Activated CD8-positive, alpha-beta T cell treated with anti-CD3 and anti-CD28 coated beads for 36 hours (primary cell): Measurements from ENCODE around the gene STX4. TPM values are rescaled to one million over a fixed set of nuclear protein-coding genes. Genes with fewer than 3 reads are reported as not detected.

Source experiments
- ATAC-seq: fragments of 200-7000 bp; cut with Tn5 transposase; one replicate; pipeline ENCODE4 v1.10.0; 2021; ENCODE audit warnings: mild to moderate bottlenecking, moderate library complexity
- CTCF ChIA-PET: fragments of 350-600 bp; sonication (Branson Sonifier 250); formaldehyde crosslinking; loops from one replicate; lab custom pipeline; 2021; ENCODE audit warnings: antibody characterized with exemption; lab: Charles Lee
- POLR2A ChIA-PET: fragments of 350-600 bp; sonication (Branson Sonifier 250); formaldehyde crosslinking; loops from one replicate; lab custom pipeline; 2021; ENCODE audit warnings: antibody characterized with exemption; lab: Charles Lee
- DNase-seq: peaks from one replicate; pipeline ENCODE4 v3.0.0-alpha.2; 2020
- H3K27ac Mint-ChIP-seq: one replicate; pipeline ENCODE4 v1.8.0; 2021; ENCODE audit warnings: mild to moderate bottlenecking, mixed read lengths
- H3K27me3 Mint-ChIP-seq: one replicate; pipeline ENCODE4 v1.8.0; 2021; ENCODE audit warnings: mixed read lengths
- H3K36me3 Mint-ChIP-seq: one replicate; pipeline ENCODE4 v1.8.0; 2021; ENCODE audit warnings: low read depth, mixed read lengths
- H3K4me1 Mint-ChIP-seq: one replicate; pipeline ENCODE4 v1.8.0; 2021; ENCODE audit warnings: low read depth, mixed read lengths
- H3K4me3 Mint-ChIP-seq: one replicate; pipeline ENCODE4 v1.8.0; 2021; ENCODE audit warnings: mild to moderate bottlenecking, moderate library complexity, mixed read lengths
- H3K9me3 Mint-ChIP-seq: one replicate; pipeline ENCODE4 v1.8.0; 2021; ENCODE audit warnings: mixed read lengths
- CTCF ChIP-seq: fragments of 200-600 bp; IDR thresholded peaks from one replicate; pipeline ENCODE4 v1.8.0; 2022; ENCODE audit warnings: antibody characterized with exemption, mild to moderate bottlenecking
- intact Hi-C: fragments of 100-400 bp; cut with micrococcal nuclease; formaldehyde crosslinking; loops from one replicate; pipeline ENCODE4 v1.10.0; 2022
- total RNA-seq, 2 experiments: library from RNA; stranded (reverse); gene quantifications; one replicate each; pipeline ENCODE4 v1.2.3, GENCODE V29; 2021

The STX4 gene
- total RNA-seq, 2 experiments from 2014 or later: 25.2 to 27.7 TPM

- TF ChIP-seq CTCF: no peak
- H3K9me3 Mint-ChIP-seq: no peaks in the 10 kb centered on the region
- DNase-seq (no peak), ATAC-seq (no peak)
- intact Hi-C loops: no loop called here
- CTCF ChIA-PET: no interaction called here
- H3K36me3 Mint-ChIP-seq: no peaks in the 10 kb centered on the region
- H3K4me1 Mint-ChIP-seq: peaks cover 5% of the 10 kb centered on the region
- H3K27me3 Mint-ChIP-seq: no peaks in the 10 kb centered on the region
- POLR2A ChIA-PET: no interaction called here
- H3K4me3 Mint-ChIP-seq: no peak overlapping the region
- no peak overlapping the region for H3K27ac Mint-ChIP-seq
Observed at GRCh38 chr16:30991052-30991451, 42.3 kb upstream of the STX4 start.

GRCh38 chr16:30992276-30992780, 41.0 kb upstream of the STX4 start:
- H3K36me3 Mint-ChIP-seq: no peaks in the 10 kb centered on the region
- no peaks in the 10 kb centered on the region for H3K27me3 Mint-ChIP-seq
- ChIA-PET CTCF (no interaction called here), POLR2A (interaction anchor here (0.5 kb wide), 1 partner anchor 173 kb away, joined by 3 read pairs; no protein-coding TSS in a partner anchor)
- H3K27ac Mint-ChIP-seq: no peak overlapping the region
- no peak for ATAC-seq
- no peaks in the 10 kb centered on the region for H3K9me3 Mint-ChIP-seq
- intact Hi-C loops: no loop called here
- DNase-seq: no peak
- H3K4me1 Mint-ChIP-seq: peaks cover 13% of the 10 kb centered on the region
- no peak for TF ChIP-seq CTCF
- H3K4me3 Mint-ChIP-seq: no peak overlapping the region

- Mint-ChIP-seq H3K4me3 (no peak overlapping the region), H3K9me3 (no peaks in the 10 kb centered on the region), H3K36me3 (no peaks in the 10 kb centered on the region), H3K27ac (no peak overlapping the region), H3K4me1 (peaks cover 13% of the 10 kb centered on the region), H3K27me3 (no peaks in the 10 kb centered on the region)
- ATAC-seq (no peak), DNase-seq (no peak)
- intact Hi-C loops: no loop called here
- no peak for TF ChIP-seq CTCF
- CTCF ChIA-PET: interaction anchor here (1.6 to 2.3 kb wide), 2 partner anchors 8 to 10 kb away, joined by 9 to 16 read pairs; partner anchors contain the start of gene HSD3B7
- POLR2A ChIA-PET: interaction anchor here (0.7 kb wide), 1 partner anchor 70 kb away, joined by 3 read pairs; no protein-coding TSS in a partner anchor
Observed at GRCh38 chr16:30992931-30993816, 40.2 kb upstream of the STX4 start.

- DNase-seq (no peak), ATAC-seq (no peak)
- ChIA-PET POLR2A (interaction anchor here (1.0 to 1.2 kb wide), 2 partner anchors 13 to 24 kb away, joined by 3 to 5 read pairs; no protein-coding TSS in a partner anchor), CTCF (interaction anchor here (1.3 kb wide), 1 partner anchor 11 kb away, joined by 5 read pairs; the partner anchor contains the start of gene HSD3B7)
- Mint-ChIP-seq H3K27me3 (no peaks in the 10 kb centered on the region), H3K4me1 (peaks cover 13% of the 10 kb centered on the region), H3K9me3 (no peaks in the 10 kb centered on the region), H3K4me3 (peak overlapping the region; percentile 78), H3K36me3 (no peaks in the 10 kb centered on the region), H3K27ac (no peak overlapping the region)
- intact Hi-C loops: no loop called here
- TF ChIP-seq CTCF: no peak
Observed at GRCh38 chr16:30995927-30996323, 37.4 kb upstream of the STX4 start.
